Neural cell (in vitro differentiated cells): ENCODE measurements around the gene EPS8. TPM values are rescaled to one million over a fixed set of nuclear protein-coding genes. Genes with fewer than 3 reads are reported as not detected.

Experiments used
- H2AFZ ChIP-seq: fragments of 200-600, 300-800 bp; sonication (generic), shearing (Covaris generic); 2 replicates; pipeline ENCODE4 v1.6.0; 2014; ENCODE audit warnings: low read depth, mild to moderate bottlenecking, antibody characterized with exemption, low read length, moderate library complexity
- H3F3A ChIP-seq: fragments of 200-600 bp; shearing (Covaris generic); 2 replicates; pipeline ENCODE4 v1.6.1; 2016; ENCODE audit warnings: mild to moderate bottlenecking, moderate library complexity, mixed read lengths, antibody characterized with exemption, low read length; ENCODE audit not compliant: insufficient read depth, poor library complexity, severe bottlenecking
- H3K27ac ChIP-seq: fragments of 200-600, 300-800 bp; sonication (generic), shearing (Covaris generic); 2 replicates; pipeline ENCODE4 v1.5.1; 2014; ENCODE audit warnings: mild to moderate bottlenecking, low read length, moderate library complexity
- H3K27me3 ChIP-seq: fragments of 300-800, 200-600 bp; sonication (generic), shearing (Covaris generic); 2 replicates; pipeline ENCODE4 v1.6.0; 2014; ENCODE audit warnings: mild to moderate bottlenecking, low read depth, low read length, moderate library complexity; ENCODE audit not compliant: insufficient read depth
- H3K36me3 ChIP-seq: fragments of 300-800, 200-600 bp; sonication (generic), shearing (Covaris generic); 2 replicates; pipeline ENCODE4 v1.5.1; 2014; ENCODE audit warnings: mild to moderate bottlenecking, antibody characterized with exemption, low read length, moderate library complexity; ENCODE audit not compliant: insufficient read depth
- H3K4me2 ChIP-seq: fragments of 300-800, 200-600 bp; sonication (generic), shearing (Covaris generic); 2 replicates; pipeline ENCODE4 v1.6.0; 2014; ENCODE audit warnings: mild to moderate bottlenecking, low read length
- H3K4me3 ChIP-seq: fragments of 300-800, 200-600 bp; sonication (generic), shearing (Covaris generic); 2 replicates; pipeline ENCODE4 v1.5.1; 2014; ENCODE audit warnings: mild to moderate bottlenecking, low read length, moderate library complexity
- H3K79me2 ChIP-seq: fragments of 200-600 bp; shearing (Covaris generic); replicated peaks from 2 replicates; pipeline ENCODE4 v1.6.0; 2014; ENCODE audit warnings: mild to moderate bottlenecking, low read length, moderate library complexity; ENCODE audit not compliant: insufficient read depth
- H3K9ac ChIP-seq: fragments of 300-800, 200-600 bp; sonication (generic), shearing (Covaris generic); 2 replicates; pipeline ENCODE4 v1.6.1; 2016; ENCODE audit warnings: mild to moderate bottlenecking, low read length, mixed read lengths
- H3K9me2 ChIP-seq: fragments of 200-600 bp; shearing (Covaris generic); 2 replicates; pipeline ENCODE4 v1.6.1; 2016; ENCODE audit warnings: mild to moderate bottlenecking, low read length, mixed read lengths; ENCODE audit not compliant: insufficient read depth
- H3K9me3 ChIP-seq: fragments of 200-600, 300-800 bp; sonication (generic), shearing (Covaris generic); 2 replicates; pipeline ENCODE4 v1.6.1; 2016; ENCODE audit warnings: mild to moderate bottlenecking, mixed run types, low read length, moderate library complexity, mixed read lengths
- H4K20me1 ChIP-seq: fragments of 200-600 bp; shearing (Covaris generic); 2 replicates; pipeline ENCODE4 v1.6.1; 2016; ENCODE audit warnings: mild to moderate bottlenecking, mixed run types; ENCODE audit not compliant: insufficient read depth
- CTCF ChIP-seq: fragments of 450-650 bp; IDR thresholded peaks from 2 replicates; pipeline ENCODE4 v1.5.1; 2014; ENCODE audit warnings: antibody characterized with exemption, mild to moderate bottlenecking, moderate library complexity; ENCODE audit not compliant: poor library complexity, severe bottlenecking
- EP300 ChIP-seq: fragments of 450-650 bp; conservative IDR thresholded peaks from 2 replicates; pipeline ENCODE4 v1.6.1; 2014; ENCODE audit warnings: antibody characterized with exemption, mild to moderate bottlenecking, moderate library complexity; ENCODE audit not compliant: poor library complexity, severe bottlenecking
- EZH2 ChIP-seq: fragments of 200-600, 300-800 bp; shearing (Covaris generic), sonication (generic); IDR thresholded peaks from 2 replicates; pipeline ENCODE4 v1.6.1; 2014; ENCODE audit warnings: antibody characterized with exemption, low read length, borderline replicate concordance, mild to moderate bottlenecking; ENCODE audit not compliant: insufficient read depth, poor library complexity, severe bottlenecking
- MXI1 ChIP-seq: fragments of 450-650 bp; conservative IDR thresholded peaks from 2 replicates; pipeline ENCODE4 v1.6.1; 2014; ENCODE audit warnings: antibody characterized with exemption, mild to moderate bottlenecking; ENCODE audit not compliant: poor library complexity, severe bottlenecking
- POLR2AphosphoS5 ChIP-seq: IDR thresholded peaks from 2 replicates; pipeline ENCODE4 v1.6.1; 2012
- RAD21 ChIP-seq: fragments of 450-650 bp; conservative IDR thresholded peaks from 2 replicates; pipeline ENCODE4 v1.6.1; 2014; ENCODE audit warnings: antibody characterized with exemption, mild to moderate bottlenecking, moderate library complexity
- REST ChIP-seq: IDR thresholded peaks from 2 replicates; pipeline ENCODE4 v1.6.1; 2012; ENCODE audit warnings: borderline replicate concordance
- SMC3 ChIP-seq: fragments of 450-650 bp; conservative IDR thresholded peaks from 2 replicates; pipeline ENCODE4 v1.6.1; 2014; ENCODE audit warnings: antibody characterized with exemption, mild to moderate bottlenecking, moderate library complexity; ENCODE audit not compliant: poor library complexity
- TAF1 ChIP-seq: IDR thresholded peaks from 2 replicates; pipeline ENCODE4 v1.6.1; 2012; ENCODE audit warnings: low read depth
- polyA plus RNA-seq: library from polyadenylated mRNA; depleted of rRNA; stranded (reverse); fragments of >200 nt; gene quantifications from 2 replicates; pipeline ENCODE4 v1.2.3, GENCODE V29; 2014

Gene EPS8
- polyA plus RNA-seq, 1 donor from 2014 or later: 12.2 TPM

DNA sequence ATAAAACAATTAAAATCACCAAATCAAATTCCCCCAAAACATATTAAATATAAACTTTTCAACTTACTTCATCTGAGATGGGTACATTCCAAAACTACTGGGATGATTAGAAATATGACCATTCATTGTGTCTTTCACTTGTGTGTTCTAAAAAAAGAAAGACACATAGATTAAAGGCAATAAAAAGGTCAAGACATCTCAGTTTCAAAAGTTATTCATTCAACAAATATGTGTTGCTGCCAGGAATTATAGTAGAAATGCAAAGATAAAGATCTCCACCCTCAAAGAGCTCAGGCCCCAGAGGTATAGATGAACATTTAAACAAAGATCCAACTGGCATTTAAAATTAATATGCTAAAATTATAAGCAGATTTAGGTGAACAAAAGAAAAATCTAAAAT is 106.4 kb downstream of the EPS8 start:
- H3K79me2 ChIP-seq: no peaks in the 10 kb centered on the region
- no peak overlapping the region for H3K4me2 ChIP-seq
- no peaks in the 10 kb centered on the region for H3F3A ChIP-seq
- H3K9me3 ChIP-seq: no peaks in the 10 kb centered on the region
- no peak for TF ChIP-seq RAD21
- TF ChIP-seq SMC3: no peak
- no peak for TF ChIP-seq TAF1
- TF ChIP-seq REST: no peak
- TF ChIP-seq EZH2: no peak
- TF ChIP-seq MXI1: no peak
- no peak for TF ChIP-seq EP300
- TF ChIP-seq POLR2AphosphoS5: no peak
- TF ChIP-seq CTCF: no peak
- no peak overlapping the region for H2AFZ ChIP-seq
- no peak overlapping the region for H3K9ac ChIP-seq
- no peaks in the 10 kb centered on the region for H3K9me2 ChIP-seq
- no peaks in the 10 kb centered on the region for H4K20me1 ChIP-seq
- H3K27me3 ChIP-seq: no peaks in the 10 kb centered on the region
- no peak overlapping the region for H3K27ac ChIP-seq
- no peak overlapping the region for H3K4me3 ChIP-seq
- no peaks in the 10 kb centered on the region for H3K36me3 ChIP-seq

- no peaks in the 10 kb centered on the region for H3K79me2 ChIP-seq
- no peak overlapping the region for H3K27ac ChIP-seq
- H3K4me2 ChIP-seq: no peak overlapping the region
Measured at GRCh38 chr12:15679151-15679550, 110.0 kb downstream of the EPS8 start.

DNA sequence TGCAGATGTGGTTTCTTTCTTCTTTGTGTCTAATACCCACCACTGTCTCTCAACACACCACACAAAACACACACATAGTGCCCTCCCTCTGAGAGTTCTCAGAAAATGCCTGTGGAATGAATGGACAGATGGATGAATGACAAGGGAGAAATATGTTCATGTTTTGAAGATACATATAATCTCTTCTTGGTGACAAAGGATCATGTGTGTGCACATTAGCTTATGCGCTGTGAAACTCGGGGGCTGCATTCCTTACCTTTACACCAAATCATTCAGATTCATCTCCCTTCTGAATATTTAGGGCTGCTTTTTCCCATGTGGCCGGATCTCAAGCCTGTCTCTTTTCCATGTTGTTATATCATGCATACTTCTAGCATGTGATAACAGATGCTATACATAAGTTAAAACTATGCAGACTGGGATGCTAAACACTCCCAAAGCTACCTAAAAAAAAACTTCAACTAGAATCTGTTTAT is 111.4 kb downstream of the EPS8 start:
- H3K36me3 ChIP-seq: no peaks in the 10 kb centered on the region
- H3F3A ChIP-seq: no peaks in the 10 kb centered on the region
- no peaks in the 10 kb centered on the region for H4K20me1 ChIP-seq
- no peaks in the 10 kb centered on the region for H3K9me2 ChIP-seq
- H3K27ac ChIP-seq: no peak overlapping the region
- H3K9me3 ChIP-seq: no peaks in the 10 kb centered on the region
- no peak overlapping the region for H2AFZ ChIP-seq
- no peak overlapping the region for H3K4me2 ChIP-seq
- H3K9ac ChIP-seq: no peak overlapping the region
- no peaks in the 10 kb centered on the region for H3K27me3 ChIP-seq
- no peak for TF ChIP-seq EZH2
- no peak for TF ChIP-seq MXI1
- no peak overlapping the region for H3K4me3 ChIP-seq
- no peaks in the 10 kb centered on the region for H3K79me2 ChIP-seq

More at GRCh38 chr12:15679151-15679550, 110.0 kb downstream of the EPS8 start:
- H3K9me3 ChIP-seq: no peaks in the 10 kb centered on the region
- H3K9ac ChIP-seq: no peak overlapping the region
- no peaks in the 10 kb centered on the region for H3K9me2 ChIP-seq
- H4K20me1 ChIP-seq: no peaks in the 10 kb centered on the region
- no peak overlapping the region for H3K4me3 ChIP-seq
- H3F3A ChIP-seq: no peaks in the 10 kb centered on the region
- no peaks in the 10 kb centered on the region for H3K27me3 ChIP-seq
- TF ChIP-seq EP300 (no peak), POLR2AphosphoS5 (no peak), TAF1 (no peak), RAD21 (no peak)
- no peaks in the 10 kb centered on the region for H3K36me3 ChIP-seq
- H2AFZ ChIP-seq: no peak overlapping the region
